IMR-90 (cell line): Measurements from ENCODE around the gene JMJD1C. TPM values are rescaled to one million over a fixed set of nuclear protein-coding genes. Genes with fewer than 3 reads are reported as not detected.
A peak's percentile ranks its signal among the peaks of the same experiment; 100 is the strongest.

Experiments used
- ATAC-seq: fragments of 200-7000 bp; cut with Tn5 transposase; 2 replicates; pipeline ENCODE4 v1.9.1; 2020; ENCODE audit warnings: low read depth, mild to moderate bottlenecking, moderate library complexity
- BruUV-seq: library from RNA; stranded (reverse); fragments of 400-500 nt; replicated peaks from 2 replicates; lab custom pipeline; 2021; lab: Mats Ljungman, UMichigan
- CTCF ChIA-PET: fragments of 300-600 bp; formaldehyde crosslinking; extraction: SDS; loops from one replicate; lab custom pipeline; 2021; ENCODE audit warnings: antibody characterized with exemption; lab: Yijun Ruan, JAX
- POLR2A ChIA-PET: fragments of 300-600 bp; sonication (Branson Sonifier 250); formaldehyde crosslinking; loops from one replicate; lab custom pipeline; 2022; ENCODE audit warnings: antibody characterized with exemption; ENCODE audit not compliant: unreplicated experiment; lab: Charles Lee
- DNase-seq: peaks from one replicate; pipeline ENCODE4 v3.0.0; 2013
- H2AFZ ChIP-seq: replicated peaks from 2 replicates; pipeline ENCODE3; 2013; ENCODE audit warnings: low read length, mild to moderate bottlenecking; ENCODE audit not compliant: poor library complexity
- H2AK5ac ChIP-seq: 2 replicates; pipeline ENCODE4 v1.6.1; 2013; ENCODE audit warnings: low read depth, low read length, inconsistent platforms
- H2AK9ac ChIP-seq: replicated peaks from 2 replicates; pipeline ENCODE3; 2013; ENCODE audit warnings: mild to moderate bottlenecking, low read depth, low read length, moderate library complexity; ENCODE audit not compliant: poor library complexity
- H2BK120ac ChIP-seq: 2 replicates; pipeline ENCODE4 v1.6.1; 2013; ENCODE audit warnings: low read depth, low read length, inconsistent platforms
- H2BK15ac ChIP-seq: 3 replicates; pipeline ENCODE4 v1.6.1; 2013; ENCODE audit warnings: low read depth, low read length, inconsistent platforms
- H2BK20ac ChIP-seq: 2 replicates; pipeline ENCODE4 v1.6.1; 2013; ENCODE audit warnings: low read depth, mild to moderate bottlenecking, inconsistent platforms, low read length, moderate library complexity
- H2BK5ac ChIP-seq: 2 replicates; pipeline ENCODE4 v1.6.1; 2013; ENCODE audit warnings: mild to moderate bottlenecking, low read depth, low read length, inconsistent platforms; ENCODE audit not compliant: poor library complexity, severe bottlenecking
- H3K14ac ChIP-seq: replicated peaks from 2 replicates; pipeline ENCODE4 v1.6.1; 2013; ENCODE audit warnings: low read depth, low read length, inconsistent platforms
- H3K18ac ChIP-seq: 2 replicates; pipeline ENCODE4 v1.6.1; 2013; ENCODE audit warnings: low read depth, low read length, control low read depth
- H3K23ac ChIP-seq: 2 replicates; pipeline ENCODE4 v1.6.1; 2013; ENCODE audit warnings: low read depth, low read length, inconsistent platforms
- H3K27ac ChIP-seq: 2 replicates; pipeline ENCODE4 v1.5.1; 2013; ENCODE audit warnings: mild to moderate bottlenecking, control low read depth, low read length; ENCODE audit not compliant: insufficient read depth
- H3K27me3 ChIP-seq: 2 replicates; pipeline ENCODE4 v1.6.1; 2013; ENCODE audit warnings: low read length; ENCODE audit not compliant: control insufficient read depth, insufficient read depth
- H3K36me3 ChIP-seq: 2 replicates; pipeline ENCODE4 v1.6.1; 2013; ENCODE audit warnings: low read length, mixed read lengths; ENCODE audit not compliant: control insufficient read depth, insufficient read depth
- H3K4ac ChIP-seq: 2 replicates; pipeline ENCODE4 v1.6.1; 2013; ENCODE audit warnings: low read depth, low read length, inconsistent platforms
- H3K4me1 ChIP-seq: 2 replicates; pipeline ENCODE4 v1.6.1; 2013; ENCODE audit warnings: low read length, mixed read lengths; ENCODE audit not compliant: control insufficient read depth, insufficient read depth
- H3K4me2 ChIP-seq: 2 replicates; pipeline ENCODE4 v1.6.1; 2013; ENCODE audit warnings: low read depth, mild to moderate bottlenecking, control low read depth, low read length, moderate library complexity
- H3K4me3 ChIP-seq: 2 replicates; pipeline ENCODE4 v1.5.1; 2013; ENCODE audit warnings: low read depth, mild to moderate bottlenecking, control low read depth, low read length, moderate library complexity; ENCODE audit not compliant: insufficient read depth
- H3K56ac ChIP-seq: 2 replicates; pipeline ENCODE4 v1.6.1; 2013; ENCODE audit warnings: low read length, inconsistent platforms; ENCODE audit not compliant: insufficient read depth; ENCODE audit errors: extremely low read depth
- H3K79me1 ChIP-seq, 2 experiments: 2 replicates each; pipeline ENCODE4 v1.6.1; 2013; ENCODE audit warnings: low read length in 2 of 2, inconsistent platforms in 1 of 2, low read depth in 1 of 2
- H3K9ac ChIP-seq: 2 replicates; pipeline ENCODE4 v1.6.1; 2013; ENCODE audit warnings: low read depth, low read length, control low read depth
- H3K9me1 ChIP-seq: 2 replicates; pipeline ENCODE4 v1.6.1; 2013; ENCODE audit warnings: low read length, inconsistent platforms; ENCODE audit not compliant: insufficient read depth
- H3K9me3 ChIP-seq: 2 replicates; pipeline ENCODE4 v1.6.1; 2013; ENCODE audit warnings: low read length; ENCODE audit not compliant: control insufficient read depth, insufficient read depth
- H4K20me1 ChIP-seq: 2 replicates; pipeline ENCODE4 v1.6.1; 2013; ENCODE audit warnings: low read length, inconsistent platforms; ENCODE audit not compliant: insufficient read depth
- H4K5ac ChIP-seq: 2 replicates; pipeline ENCODE4 v1.6.1; 2013; ENCODE audit warnings: mild to moderate bottlenecking, low read depth, low read length, control low read depth
- H4K8ac ChIP-seq, 2 experiments: 2 replicates each; pipeline ENCODE4 v1.6.1; 2013; ENCODE audit warnings: low read depth in 2 of 2, low read length in 2 of 2, control low read depth in 1 of 2, inconsistent platforms in 1 of 2
- H4K91ac ChIP-seq: 2 replicates; pipeline ENCODE4 v1.6.1; 2013; ENCODE audit warnings: low read depth, low read length, inconsistent platforms; ENCODE audit not compliant: insufficient read depth
- CEBPB ChIP-seq: IDR thresholded peaks from 2 replicates; pipeline ENCODE4 v1.6.1; 2012; ENCODE audit warnings: low read depth, low read length, improper control_type of control experiment
- CHD1 ChIP-seq: IDR thresholded peaks from 2 replicates; pipeline ENCODE4 v1.6.1; 2012; ENCODE audit warnings: low read depth, low read length, improper control_type of control experiment
- CTCF ChIP-seq: conservative IDR thresholded peaks from 2 replicates; pipeline ENCODE4 v1.5.1; 2012; ENCODE audit warnings: mild to moderate bottlenecking, low read depth, low read length, improper control_type of control experiment
- ELK1 ChIP-seq: fragments of 150-350 bp; IDR thresholded peaks from 2 replicates; pipeline ENCODE4 v1.6.1; 2016; ENCODE audit warnings: low read depth, mild to moderate bottlenecking, low read length, moderate library complexity, borderline replicate concordance
- FOS ChIP-seq: fragments of 150-350 bp; IDR thresholded peaks from 2 replicates; pipeline ENCODE4 v1.6.1; 2016; ENCODE audit warnings: low read depth, low read length
- MAFK ChIP-seq: IDR thresholded peaks from 2 replicates; pipeline ENCODE4 v1.6.1; 2012; ENCODE audit warnings: low read depth, low read length, improper control_type of control experiment
- MAZ ChIP-seq: IDR thresholded peaks from 2 replicates; pipeline ENCODE4 v1.6.1; 2012; ENCODE audit warnings: low read depth, mild to moderate bottlenecking, low read length, improper control_type of control experiment, moderate library complexity, borderline replicate concordance
- MXI1 ChIP-seq: IDR thresholded peaks from 2 replicates; pipeline ENCODE4 v1.6.1; 2012; ENCODE audit warnings: low read depth, mild to moderate bottlenecking, low read length, moderate library complexity, borderline replicate concordance
- NFE2L2 ChIP-seq: fragments of 150-350 bp; IDR thresholded peaks from 2 replicates; pipeline ENCODE4 v1.6.1; 2016; ENCODE audit warnings: low read depth, mild to moderate bottlenecking, low read length
- POLR2A ChIP-seq: IDR thresholded peaks from 2 replicates; pipeline ENCODE4 v1.6.1; 2012; ENCODE audit warnings: mild to moderate bottlenecking, low read depth, low read length
- RAD21 ChIP-seq: IDR thresholded peaks from 2 replicates; pipeline ENCODE4 v1.6.1; 2012; ENCODE audit warnings: low read length, improper control_type of control experiment
- RCOR1 ChIP-seq: IDR thresholded peaks from 2 replicates; pipeline ENCODE4 v1.6.1; 2012; ENCODE audit warnings: mild to moderate bottlenecking, low read length, improper control_type of control experiment; ENCODE audit not compliant: insufficient replicate concordance
- RFX5 ChIP-seq: IDR thresholded peaks from 2 replicates; pipeline ENCODE4 v1.8.0; 2012; ENCODE audit warnings: low read depth, mild to moderate bottlenecking, low read length, moderate library complexity
- SMC3 ChIP-seq: fragments of 150-350 bp; IDR thresholded peaks from 2 replicates; pipeline ENCODE4 v1.6.1; 2016; ENCODE audit warnings: low read depth, mild to moderate bottlenecking, antibody characterized with exemption, low read length, moderate library complexity
- USF2 ChIP-seq: fragments of 150-350 bp; IDR thresholded peaks from 2 replicates; pipeline ENCODE4 v1.6.1; 2017; ENCODE audit warnings: mild to moderate bottlenecking, antibody characterized with exemption, low read length, low read depth
- WGBS, 2 experiments: methylation state at CpG; one replicate each; pipeline versions ENCODE4 v1.1.5 to v1.1.7; 2013; ENCODE audit warnings: missing lambda C conversion rate in 2 of 2; ENCODE audit not compliant: insufficient read length in 1 of 2; ENCODE audit errors: extremely low coverage in 2 of 2; 5-methylcytosine and 5-hydroxymethylcytosine counted together
- dilution Hi-C: fragments of 300-500 bp; cut with HindIII; formaldehyde crosslinking; loops from one replicate; pipeline ENCODE4 v1.14.3; 2018; ENCODE audit warnings: low sequenced_read_pairs; ENCODE audit not compliant: unreplicated experiment
- in situ Hi-C: fragments of 300-500 bp; cut with MboI; formaldehyde crosslinking; loops from 3 replicates; pipeline ENCODE4 v1.14.3; 2019; ENCODE audit warnings: low sequenced_read_pairs, inconsistent platforms, mixed read lengths
- intact Hi-C: fragments of 100-400 bp; cut with micrococcal nuclease; formaldehyde crosslinking; loops from 2 replicates; pipeline ENCODE4 v1.10.0; 2022
- polyA plus RNA-seq, 3 experiments: library from polyadenylated mRNA; depleted of rRNA; stranded (reverse); fragments of >200 nt; gene quantifications; 2 replicates each; pipeline ENCODE4 v1.2.3, GENCODE V29; 2012; ENCODE audit warnings: low replicate concordance in 1 of 3
- total RNA-seq: library from RNA; depleted of rRNA; stranded (reverse); fragments of >200 nt; gene quantifications from 2 replicates; pipeline ENCODE4 v1.2.3, GENCODE V29; 2012

JMJD1C gene
- total and polyA plus RNA-seq, 2 of the 4 experiments (the other 2 are of a cell fraction): 15.6 to 96.8 TPM

DNA sequence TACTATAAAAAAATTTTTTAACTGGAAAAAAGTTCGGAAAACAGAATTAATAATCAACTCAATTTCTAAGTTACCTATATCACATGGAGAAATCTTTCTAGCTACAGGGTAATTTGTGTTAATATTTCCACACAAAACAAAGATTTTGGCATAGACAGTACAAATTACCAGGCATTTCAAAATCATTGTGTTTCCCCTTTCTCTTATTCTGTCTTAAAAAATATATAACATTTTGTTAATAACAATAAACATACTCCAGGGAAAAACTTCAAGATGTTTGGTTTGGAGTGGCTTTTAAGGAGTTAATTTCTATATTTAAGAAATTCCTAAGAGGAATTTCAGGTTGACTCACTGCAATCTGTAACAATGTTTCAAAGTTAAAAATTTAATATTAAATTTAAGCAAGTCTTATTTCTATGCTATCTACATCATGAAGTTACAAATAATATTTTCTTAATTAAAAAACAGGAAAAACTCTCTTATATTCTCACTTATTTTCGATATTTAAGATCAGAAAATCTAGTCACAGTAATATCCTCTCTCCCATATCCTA is 200.0 kb downstream of the JMJD1C start:
- dilution Hi-C loops (no loop called here), intact Hi-C loops (loop anchor here (2.0 to 5.0 kb wide), 2 partner anchors 49 to 257 kb away; partner anchors contain the start of gene REEP3), in situ Hi-C loops (no loop called here)
- Histone ChIP-seq H3K23ac (no peak overlapping the region), H4K5ac (no peak overlapping the region), H2BK20ac (no peak overlapping the region), H3K4me2 (peak overlapping the region; percentile 96), H3K36me3 (peaks cover 2% of the 10 kb centered on the region; the same call in 1 of the 2 replicates), H2BK15ac (no peak overlapping the region), H3K56ac (no peak overlapping the region), H3K9me1 (peaks cover 5% of the 10 kb centered on the region; the same call in 1 of the 2 replicates), H2BK5ac (peak overlapping the region; percentile 83), H3K9me3 (no peaks in the 10 kb centered on the region), H3K27me3 (no peaks in the 10 kb centered on the region), H3K18ac (no peak overlapping the region), H2AK5ac (no peak overlapping the region), H3K4me1 (peaks cover 4% of the 10 kb centered on the region; the same call in 1 of the 2 replicates), H3K27ac (no peak overlapping the region; the same call in 1 of the 2 replicates), H2AFZ (no peak overlapping the region), H2BK120ac (no peak overlapping the region), H3K9ac (peak overlapping the region; percentile 30; the same call in 1 of the 2 replicates), H4K91ac (no peak overlapping the region), H2AK9ac (no peak overlapping the region), H3K4me3 (peak overlapping the region; percentile 44), H4K20me1 (0 out of 2 replicates have a peak, but pooled peaks cover 4% of the 10 kb centered on the region), H4K8ac (no peak overlapping the region), H3K79me1 (peaks cover 5 to 33% of the 10 kb centered on the region in 2 experiments), H3K14ac (no peak overlapping the region), H3K4ac (no peak overlapping the region; the same call in 1 of the 2 replicates)
- CTCF ChIA-PET: interaction anchor here (1.3 kb wide), 1 partner anchor 454 kb away, joined by 3 read pairs; no protein-coding TSS in a partner anchor
- no TSS peak for BruUV-seq
- POLR2A ChIA-PET: interaction anchor here (0.9 kb wide), 1 partner anchor 87 kb away, joined by 3 read pairs; no protein-coding TSS in a partner anchor
- DNase-seq (no peak), ATAC-seq (no peak)
- WGBS, 2 experiments: no CpG with 5 or more reads among the region's 2 CpGs
- TF ChIP-seq RAD21 (no peak), POLR2A (no peak), ELK1 (no peak), NFE2L2 (no peak), CTCF (no peak), MXI1 (no peak), CHD1 (no peak), USF2 (no peak), RFX5 (no peak), SMC3 (no peak), RCOR1 (no peak), CEBPB (no peak), MAZ (no peak), MAFK (no peak), FOS (no peak)
